ENCODE measurements around the gene CNTRL. TPM values are rescaled to one million over a fixed set of nuclear protein-coding genes. Genes with fewer than 3 reads are reported as not detected.

Gene CNTRL
- total and polyA plus RNA-seq, 2 donors (not counting 1 experiment from before 2014, with no cell fraction given): 40.0 to 146 TPM

- H3K9me3 Mint-ChIP-seq (ENCODE audit: insufficient read depth): no peaks in the 10 kb centered on the region
Measured at GRCh38 chr9:121029469-121029868, 45.3 kb upstream of the CNTRL start.

GRCh38 chr9:121034529-121034928 is 40.2 kb upstream of the CNTRL start:
- ATAC-seq (ENCODE audit: low read depth): no peak
- no peak overlapping the region for H3K4me3 ChIP-seq (ENCODE audit: control extremely low read depth in 1 of 5, extremely low read depth in 1 of 5, insufficient read depth in 1 of 5, low read depth in 2 of 5, low read length in 4 of 5)
- intact Hi-C loops (cut with micrococcal nuclease): no loop called here

More at GRCh38 chr9:121029469-121029868, 45.3 kb upstream of the CNTRL start:
- Histone ChIP-seq H3K9ac (ENCODE audit: low read length) (no peak overlapping the region), H3K9me3 (ENCODE audit: control extremely low read depth in 1 of 3, control insufficient read depth in 2 of 3, insufficient read depth in 1 of 3, low read length in 2 of 3) (no peaks in the 10 kb centered on the region), H2AFZ (ENCODE audit: insufficient read depth, low read depth, low read length, poor library complexity, severe bottlenecking) (no peak overlapping the region), H3K27ac (ENCODE audit: low read length in 2 of 2) (no peak overlapping the region), H3K36me3 (replicated peaks in 1 of 2; ENCODE audit: control extremely low read depth in 1 of 2, control insufficient read depth in 1 of 2, extremely low read depth in 1 of 2, insufficient read depth in 2 of 2, low read length in 1 of 2) (no peaks in the 10 kb centered on the region), H3K4me3 (ENCODE audit: control extremely low read depth in 1 of 5, extremely low read depth in 1 of 5, insufficient read depth in 1 of 5, low read depth in 2 of 5, low read length in 4 of 5) (no peak overlapping the region), H3K4me1 (ENCODE audit: control insufficient read depth in 2 of 2, insufficient read depth in 2 of 2, low read length in 2 of 2) (no peaks in the 10 kb centered on the region), H4K20me1 (ENCODE audit: control insufficient read depth, insufficient read depth, low read length, poor library complexity, severe bottlenecking) (no peaks in the 10 kb centered on the region), H3K4me2 (replicated peaks; ENCODE audit: low read depth, low read length, poor library complexity, severe bottlenecking) (no peak overlapping the region), H3K79me2 (ENCODE audit: control insufficient read depth, insufficient read depth, low read length) (no peaks in the 10 kb centered on the region), H3K27me3 (replicated peaks in 1 of 4; ENCODE audit: control extremely low read depth in 1 of 4, control insufficient read depth in 3 of 4, insufficient read depth in 4 of 4, low read length in 3 of 4) (no peaks in the 10 kb centered on the region)
- intact Hi-C loops (cut with micrococcal nuclease): no loop called here
- Mint-ChIP-seq H3K4me1 (no peaks in the 10 kb centered on the region), H3K27ac (no peak overlapping the region), H3K27me3 (no peaks in the 10 kb centered on the region), H3K4me3 (no peak overlapping the region)
- DNase-seq: no peak
- no CpG with 5 or more reads among the region's 1 CpG for WGBS (ENCODE audit: insufficient coverage)
- TF ChIP-seq EZH2 (IDR thresholded peaks at IDR 0.05; ENCODE audit: borderline replicate concordance, insufficient read depth, low read depth, low read length, poor library complexity, severe bottlenecking) (no peak), CTCF (IDR thresholded peaks at IDR 0.05) (no peak)
- ChIA-PET CTCF (interaction anchor here (0.6 kb wide), 2 partner anchors 12 to 931 kb away, joined by 3 to 4 read pairs; no protein-coding TSS in a partner anchor), POLR2A (no interaction called here)
- ATAC-seq (ENCODE audit: low read depth): no peak

More at GRCh38 chr9:121034529-121034928, 40.2 kb upstream of the CNTRL start:
- no peak overlapping the region for H2AFZ ChIP-seq (ENCODE audit: insufficient read depth, low read depth, low read length, poor library complexity, severe bottlenecking)
- Mint-ChIP-seq H3K27ac (no peak overlapping the region), H3K4me1 (no peaks in the 10 kb centered on the region), H3K9me3 (ENCODE audit: insufficient read depth) (no peaks in the 10 kb centered on the region), H3K4me3 (no peak overlapping the region), H3K27me3 (no peaks in the 10 kb centered on the region)
- DNase-seq: no peak
- no peaks in the 10 kb centered on the region for H3K9me3 ChIP-seq (ENCODE audit: control extremely low read depth in 1 of 3, control insufficient read depth in 2 of 3, insufficient read depth in 1 of 3, low read length in 2 of 3)
- CTCF ChIA-PET: interaction anchor here (0.6 to 1.1 kb wide), 4 partner anchors 10 to 179 kb away, joined by 3 read pairs; no protein-coding TSS in a partner anchor
- no peaks in the 10 kb centered on the region for H3K79me2 ChIP-seq (ENCODE audit: control insufficient read depth, insufficient read depth, low read length)
- no peak overlapping the region for H3K9ac ChIP-seq (ENCODE audit: low read length)
- POLR2A ChIA-PET: no interaction called here
- H3K4me1 ChIP-seq (ENCODE audit: control insufficient read depth in 2 of 2, insufficient read depth in 2 of 2, low read length in 2 of 2): no peaks in the 10 kb centered on the region
- H3K36me3 ChIP-seq (replicated peaks in 1 of 2; ENCODE audit: control extremely low read depth in 1 of 2, control insufficient read depth in 1 of 2, extremely low read depth in 1 of 2, insufficient read depth in 2 of 2, low read length in 1 of 2): no peaks in the 10 kb centered on the region
- no peak overlapping the region for H3K4me2 ChIP-seq (replicated peaks; ENCODE audit: low read depth, low read length, poor library complexity, severe bottlenecking)
- no peaks in the 10 kb centered on the region for H4K20me1 ChIP-seq (ENCODE audit: control insufficient read depth, insufficient read depth, low read length, poor library complexity, severe bottlenecking)
- no peaks in the 10 kb centered on the region for H3K27me3 ChIP-seq (replicated peaks in 1 of 4; ENCODE audit: control extremely low read depth in 1 of 4, control insufficient read depth in 3 of 4, insufficient read depth in 4 of 4, low read length in 3 of 4)
- TF ChIP-seq CTCF (IDR thresholded peaks at IDR 0.05) (no peak), EZH2 (IDR thresholded peaks at IDR 0.05; ENCODE audit: borderline replicate concordance, insufficient read depth, low read depth, low read length, poor library complexity, severe bottlenecking) (no peak)
- WGBS (ENCODE audit: insufficient coverage): no CpG with 5 or more reads among the region's 2 CpGs
- no peak overlapping the region for H3K27ac ChIP-seq (ENCODE audit: low read length in 2 of 2)
